HepG2 (cell line): ENCODE data around the gene HS6ST1. TPM values are rescaled to one million over a fixed set of nuclear protein-coding genes. Genes with fewer than 3 reads are reported as not detected.

ENCODE experiments used
- HOXD1 ChIP-seq: sonication (generic); formaldehyde crosslinking; IDR thresholded peaks from 2 replicates; pipeline ENCODE4 v1.5.0; 2020; ENCODE audit warnings: missing genetic modification reagents
- MLLT10 ChIP-seq: sonication (generic); formaldehyde crosslinking; IDR thresholded peaks from 2 replicates; pipeline ENCODE4 v1.4.0; 2020; ENCODE audit warnings: missing genetic modification reagents
- RARG ChIP-seq: sonication (generic); formaldehyde crosslinking; IDR thresholded peaks from 2 replicates; pipeline ENCODE4 v1.4.0; 2020; ENCODE audit warnings: low read depth, mild to moderate bottlenecking, missing genetic modification reagents
- REXO4 ChIP-seq: sonication (generic); formaldehyde crosslinking; IDR thresholded peaks from 2 replicates; pipeline ENCODE4 v1.8.0; 2022; ENCODE audit warnings: missing genetic modification reagents, mild to moderate bottlenecking, borderline replicate concordance
- SOX13 ChIP-seq, 3 experiments: fragments of 450-650 bp in 1 of 3; sonication (generic) in 1 of 3; formaldehyde crosslinking in 1 of 3; IDR thresholded peaks in 2 of 3; conservative IDR thresholded peaks in 1 of 3; 2 replicates each; pipeline versions ENCODE4 v1.5.0 to v1.6.1; 2016 to 2020; ENCODE audit warnings: antibody characterized with exemption in 1 of 3, mild to moderate bottlenecking in 1 of 3, missing compliant biosample characterization in 1 of 3, missing genetic modification reagents in 1 of 3, moderate library complexity in 1 of 3
- ZBTB3 ChIP-seq: sonication (generic); formaldehyde crosslinking; IDR thresholded peaks from 2 replicates; pipeline ENCODE4 v1.4.0; 2020; ENCODE audit warnings: low read depth, mild to moderate bottlenecking, moderate library complexity, missing genetic modification reagents, borderline replicate concordance
- ZFY ChIP-seq: sonication (generic); formaldehyde crosslinking; IDR thresholded peaks from 2 replicates; pipeline ENCODE4 v1.4.0; 2020; ENCODE audit warnings: missing genetic modification reagents
- ZNF225 ChIP-seq: sonication (generic); formaldehyde crosslinking; IDR thresholded peaks from 2 replicates; pipeline ENCODE4 v1.4.0; 2020; ENCODE audit warnings: mild to moderate bottlenecking, missing genetic modification reagents
- ZNF382 ChIP-seq: sonication (generic); formaldehyde crosslinking; IDR thresholded peaks from 2 replicates; pipeline ENCODE4 v1.5.0; 2020; ENCODE audit warnings: missing genetic modification reagents, mild to moderate bottlenecking, borderline replicate concordance
- polyA plus RNA-seq, 8 experiments: library from polyadenylated mRNA; depleted of rRNA in 3 of 8; stranded (reverse) in 7 of 8; unstranded in 1 of 8; fragments of >200 nt; fragmentation: Illumina TruSeq in 4 of 8; extraction: Trizol in 4 of 8; gene quantifications; 2 replicates each; pipeline versions ENCODE4 v1.2.1 to v1.2.3, GENCODE V29; 2011 to 2016; ENCODE audit warnings: low read depth in 4 of 8, missing spikeins in 1 of 8, mixed read lengths in 1 of 8; ENCODE audit not compliant: insufficient read depth in 1 of 8
- total RNA-seq, 5 experiments: library from RNA; depleted of rRNA; stranded (reverse); fragments of >200 nt; fragmentation: Illumina TruSeq; extraction: Trizol; gene quantifications; 2 replicates each; pipeline ENCODE4 v1.2.3, GENCODE V29; 2016; ENCODE audit warnings: low read depth in 1 of 5
- TF ChIP-seq, protein P1 (sequence below): sonication (generic); formaldehyde crosslinking; IDR thresholded peaks from 2 replicates; pipeline ENCODE4 v1.5.0; 2020; ENCODE audit warnings: missing genetic modification reagents
- TF ChIP-seq, protein P2 (sequence below): IDR thresholded peaks from 2 replicates; pipeline ENCODE4 v1.6.1; 2016; ENCODE audit warnings: control low read depth
- TF ChIP-seq, protein P3 (sequence below): fragments of 450-650 bp; IDR thresholded peaks from 2 replicates; pipeline ENCODE4 v1.6.1; 2017; ENCODE audit warnings: mild to moderate bottlenecking
- TF ChIP-seq, protein P4 (sequence below): sonication (generic); formaldehyde crosslinking; IDR thresholded peaks from 2 replicates; pipeline ENCODE4 v1.8.0; 2022; ENCODE audit warnings: missing genetic modification reagents, mild to moderate bottlenecking, inconsistent platforms, borderline replicate concordance
- TF ChIP-seq, protein P5 (sequence below): sonication (generic); formaldehyde crosslinking; IDR thresholded peaks from 2 replicates; pipeline ENCODE4 v1.4.0; 2020; ENCODE audit warnings: missing genetic modification reagents
- TF ChIP-seq, protein P6 (sequence below): sonication (generic); formaldehyde crosslinking; IDR thresholded peaks from 2 replicates; pipeline ENCODE4 v1.4.0; 2020; ENCODE audit warnings: missing genetic modification reagents, mild to moderate bottlenecking, borderline replicate concordance

Gene HS6ST1
- total and polyA plus RNA-seq, 2 of the 13 experiments (the other 11 are each of a cell fraction or from before 2014, with no cell fraction given) = 34.5 to 84.6 TPM

DNA sequence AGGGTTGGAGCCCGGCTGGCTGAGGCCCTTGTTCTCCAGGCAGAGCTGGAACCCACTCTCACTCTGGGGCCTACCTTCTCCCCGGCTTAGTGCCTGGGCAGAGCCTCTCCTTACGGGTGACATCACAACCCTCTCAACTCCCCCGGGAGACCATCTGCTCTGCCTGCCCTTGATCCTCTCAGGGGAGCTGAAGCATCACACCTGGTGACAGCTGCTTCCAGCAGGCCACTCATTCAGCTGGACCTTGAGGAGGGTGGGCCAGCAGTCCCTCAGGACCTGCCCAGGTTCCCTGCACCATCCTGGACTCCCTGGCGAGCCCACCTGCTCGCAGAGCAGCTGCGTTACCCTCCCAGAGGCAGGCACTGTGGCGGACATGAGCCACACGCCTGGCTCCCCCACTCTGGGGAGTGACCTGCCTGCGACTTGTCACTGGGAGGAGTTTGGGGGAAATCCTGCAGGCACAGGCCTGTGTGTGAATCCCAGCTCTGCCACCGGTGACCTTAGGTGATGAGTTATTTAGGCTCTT is 13.1 kb downstream of the HS6ST1 start (continued):
- TF ChIP-seq, protein P1, sequence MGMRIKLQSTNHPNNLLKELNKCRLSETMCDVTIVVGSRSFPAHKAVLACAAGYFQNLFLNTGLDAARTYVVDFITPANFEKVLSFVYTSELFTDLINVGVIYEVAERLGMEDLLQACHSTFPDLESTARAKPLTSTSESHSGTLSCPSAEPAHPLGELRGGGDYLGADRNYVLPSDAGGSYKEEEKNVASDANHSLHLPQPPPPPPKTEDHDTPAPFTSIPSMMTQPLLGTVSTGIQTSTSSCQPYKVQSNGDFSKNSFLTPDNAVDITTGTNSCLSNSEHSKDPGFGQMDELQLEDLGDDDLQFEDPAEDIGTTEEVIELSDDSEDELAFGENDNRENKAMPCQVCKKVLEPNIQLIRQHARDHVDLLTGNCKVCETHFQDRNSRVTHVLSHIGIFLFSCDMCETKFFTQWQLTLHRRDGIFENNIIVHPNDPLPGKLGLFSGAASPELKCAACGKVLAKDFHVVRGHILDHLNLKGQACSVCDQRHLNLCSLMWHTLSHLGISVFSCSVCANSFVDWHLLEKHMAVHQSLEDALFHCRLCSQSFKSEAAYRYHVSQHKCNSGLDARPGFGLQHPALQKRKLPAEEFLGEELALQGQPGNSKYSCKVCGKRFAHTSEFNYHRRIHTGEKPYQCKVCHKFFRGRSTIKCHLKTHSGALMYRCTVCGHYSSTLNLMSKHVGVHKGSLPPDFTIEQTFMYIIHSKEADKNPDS = 0 out of 2 replicates have a peak, but pooled peaks have one; percentile 34
- TF ChIP-seq HOXD1 = no peak
- TF ChIP-seq ZFY = no peak
- no peak for TF ChIP-seq SOX13 (IDR thresholded peaks at IDR 0.05)
- TF ChIP-seq SOX13 (CRISPR knock-in tag; conservative IDR thresholded peaks at IDR 0.05 in 1 of 2, IDR thresholded peaks at IDR 0.05 in 1 of 2) = no peak
- TF ChIP-seq, protein P2, sequence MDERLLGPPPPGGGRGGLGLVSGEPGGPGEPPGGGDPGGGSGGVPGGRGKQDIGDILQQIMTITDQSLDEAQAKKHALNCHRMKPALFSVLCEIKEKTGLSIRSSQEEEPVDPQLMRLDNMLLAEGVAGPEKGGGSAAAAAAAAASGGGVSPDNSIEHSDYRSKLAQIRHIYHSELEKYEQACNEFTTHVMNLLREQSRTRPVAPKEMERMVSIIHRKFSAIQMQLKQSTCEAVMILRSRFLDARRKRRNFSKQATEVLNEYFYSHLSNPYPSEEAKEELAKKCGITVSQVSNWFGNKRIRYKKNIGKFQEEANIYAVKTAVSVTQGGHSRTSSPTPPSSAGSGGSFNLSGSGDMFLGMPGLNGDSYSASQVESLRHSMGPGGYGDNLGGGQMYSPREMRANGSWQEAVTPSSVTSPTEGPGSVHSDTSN (CRISPR knock-in tag) = no peak
- TF ChIP-seq RARG (CRISPR knock-in tag) = no peak
- no peak for TF ChIP-seq MLLT10
- no peak for TF ChIP-seq ZNF382 (CRISPR knock-in tag)
- TF ChIP-seq REXO4 (CRISPR knock-in tag) = no peak
- TF ChIP-seq ZNF225 = no peak
- TF ChIP-seq, protein P3, sequence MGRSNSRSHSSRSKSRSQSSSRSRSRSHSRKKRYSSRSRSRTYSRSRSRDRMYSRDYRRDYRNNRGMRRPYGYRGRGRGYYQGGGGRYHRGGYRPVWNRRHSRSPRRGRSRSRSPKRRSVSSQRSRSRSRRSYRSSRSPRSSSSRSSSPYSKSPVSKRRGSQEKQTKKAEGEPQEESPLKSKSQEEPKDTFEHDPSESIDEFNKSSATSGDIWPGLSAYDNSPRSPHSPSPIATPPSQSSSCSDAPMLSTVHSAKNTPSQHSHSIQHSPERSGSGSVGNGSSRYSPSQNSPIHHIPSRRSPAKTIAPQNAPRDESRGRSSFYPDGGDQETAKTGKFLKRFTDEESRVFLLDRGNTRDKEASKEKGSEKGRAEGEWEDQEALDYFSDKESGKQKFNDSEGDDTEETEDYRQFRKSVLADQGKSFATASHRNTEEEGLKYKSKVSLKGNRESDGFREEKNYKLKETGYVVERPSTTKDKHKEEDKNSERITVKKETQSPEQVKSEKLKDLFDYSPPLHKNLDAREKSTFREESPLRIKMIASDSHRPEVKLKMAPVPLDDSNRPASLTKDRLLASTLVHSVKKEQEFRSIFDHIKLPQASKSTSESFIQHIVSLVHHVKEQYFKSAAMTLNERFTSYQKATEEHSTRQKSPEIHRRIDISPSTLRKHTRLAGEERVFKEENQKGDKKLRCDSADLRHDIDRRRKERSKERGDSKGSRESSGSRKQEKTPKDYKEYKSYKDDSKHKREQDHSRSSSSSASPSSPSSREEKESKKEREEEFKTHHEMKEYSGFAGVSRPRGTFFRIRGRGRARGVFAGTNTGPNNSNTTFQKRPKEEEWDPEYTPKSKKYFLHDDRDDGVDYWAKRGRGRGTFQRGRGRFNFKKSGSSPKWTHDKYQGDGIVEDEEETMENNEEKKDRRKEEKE = no peak
- TF ChIP-seq, protein P4, sequence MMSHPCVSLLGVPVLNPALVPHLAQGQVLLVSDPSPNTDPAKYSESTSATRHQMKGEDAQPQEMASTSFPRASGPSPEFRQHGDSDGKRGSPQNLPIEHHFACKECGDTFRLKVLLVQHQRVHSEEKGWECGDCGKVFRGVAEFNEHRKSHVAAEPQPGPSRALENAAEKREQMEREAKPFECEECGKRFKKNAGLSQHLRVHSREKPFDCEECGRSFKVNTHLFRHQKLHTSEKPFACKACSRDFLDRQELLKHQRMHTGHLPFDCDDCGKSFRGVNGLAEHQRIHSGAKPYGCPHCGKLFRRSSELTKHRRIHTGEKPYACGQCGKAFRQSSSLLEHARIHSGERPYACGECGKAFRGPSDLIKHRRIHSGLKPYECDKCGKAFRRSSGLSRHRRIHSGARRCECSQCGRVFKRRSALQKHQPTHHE (CRISPR knock-in tag) = no peak
- TF ChIP-seq, protein P5, sequence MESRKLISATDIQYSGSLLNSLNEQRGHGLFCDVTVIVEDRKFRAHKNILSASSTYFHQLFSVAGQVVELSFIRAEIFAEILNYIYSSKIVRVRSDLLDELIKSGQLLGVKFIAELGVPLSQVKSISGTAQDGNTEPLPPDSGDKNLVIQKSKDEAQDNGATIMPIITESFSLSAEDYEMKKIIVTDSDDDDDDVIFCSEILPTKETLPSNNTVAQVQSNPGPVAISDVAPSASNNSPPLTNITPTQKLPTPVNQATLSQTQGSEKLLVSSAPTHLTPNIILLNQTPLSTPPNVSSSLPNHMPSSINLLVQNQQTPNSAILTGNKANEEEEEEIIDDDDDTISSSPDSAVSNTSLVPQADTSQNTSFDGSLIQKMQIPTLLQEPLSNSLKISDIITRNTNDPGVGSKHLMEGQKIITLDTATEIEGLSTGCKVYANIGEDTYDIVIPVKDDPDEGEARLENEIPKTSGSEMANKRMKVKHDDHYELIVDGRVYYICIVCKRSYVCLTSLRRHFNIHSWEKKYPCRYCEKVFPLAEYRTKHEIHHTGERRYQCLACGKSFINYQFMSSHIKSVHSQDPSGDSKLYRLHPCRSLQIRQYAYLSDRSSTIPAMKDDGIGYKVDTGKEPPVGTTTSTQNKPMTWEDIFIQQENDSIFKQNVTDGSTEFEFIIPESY (CRISPR knock-in tag) = peak; percentile 39; the same call in 1 of the 2 replicates
- no peak for TF ChIP-seq ZBTB3
- TF ChIP-seq, protein P6, sequence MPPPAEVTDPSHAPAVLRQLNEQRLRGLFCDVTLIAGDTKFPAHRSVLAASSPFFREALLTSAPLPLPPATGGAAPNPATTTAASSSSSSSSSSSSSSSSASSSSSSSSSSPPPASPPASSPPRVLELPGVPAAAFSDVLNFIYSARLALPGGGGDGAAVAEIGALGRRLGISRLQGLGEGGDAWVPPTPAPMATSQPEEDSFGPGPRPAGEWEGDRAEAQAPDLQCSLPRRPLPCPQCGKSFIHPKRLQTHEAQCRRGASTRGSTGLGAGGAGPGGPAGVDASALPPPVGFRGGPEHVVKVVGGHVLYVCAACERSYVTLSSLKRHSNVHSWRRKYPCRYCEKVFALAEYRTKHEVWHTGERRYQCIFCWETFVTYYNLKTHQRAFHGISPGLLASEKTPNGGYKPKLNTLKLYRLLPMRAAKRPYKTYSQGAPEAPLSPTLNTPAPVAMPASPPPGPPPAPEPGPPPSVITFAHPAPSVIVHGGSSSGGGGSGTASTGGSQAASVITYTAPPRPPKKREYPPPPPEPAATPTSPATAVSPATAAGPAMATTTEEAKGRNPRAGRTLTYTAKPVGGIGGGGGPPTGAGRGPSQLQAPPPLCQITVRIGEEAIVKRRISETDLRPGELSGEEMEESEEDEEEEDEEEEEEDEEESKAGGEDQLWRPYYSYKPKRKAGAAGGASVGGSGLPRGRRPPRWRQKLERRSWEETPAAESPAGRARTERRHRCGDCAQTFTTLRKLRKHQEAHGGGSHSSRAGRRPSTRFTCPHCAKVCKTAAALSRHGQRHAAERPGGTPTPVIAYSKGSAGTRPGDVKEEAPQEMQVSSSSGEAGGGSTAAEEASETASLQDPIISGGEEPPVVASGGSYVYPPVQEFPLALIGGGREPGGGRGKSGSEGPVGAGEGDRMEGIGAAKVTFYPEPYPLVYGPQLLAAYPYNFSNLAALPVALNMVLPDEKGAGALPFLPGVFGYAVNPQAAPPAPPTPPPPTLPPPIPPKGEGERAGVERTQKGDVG (CRISPR knock-in tag) = no peak
